HepG2 (cell line): ENCODE measurements around the gene UBE3A. TPM values are rescaled to one million over a fixed set of nuclear protein-coding genes. Genes with fewer than 3 reads are reported as not detected.

ENCODE experiments used
- CENPX ChIP-seq: sonication (generic); formaldehyde crosslinking; IDR thresholded peaks from 2 replicates; pipeline ENCODE4 v1.9.0; 2021; ENCODE audit warnings: mild to moderate bottlenecking, missing genetic modification reagents, moderate library complexity
- CREBL2 ChIP-seq: sonication (generic); formaldehyde crosslinking; IDR thresholded peaks from 2 replicates; pipeline ENCODE4 v1.8.1; 2023; ENCODE audit warnings: missing genetic modification reagents, mild to moderate bottlenecking, borderline replicate concordance
- FOXK2 ChIP-seq: fragments of 450-650 bp; IDR thresholded peaks from 2 replicates; pipeline ENCODE4 v1.6.1; 2016
- FOXO4 ChIP-seq: sonication (generic); formaldehyde crosslinking; conservative IDR thresholded peaks from 2 replicates; pipeline ENCODE4 v1.8.1; 2023; ENCODE audit warnings: missing genetic modification reagents
- HMGXB4 ChIP-seq, 2 experiments: sonication (generic) in 1 of 2; formaldehyde crosslinking in 1 of 2; IDR thresholded peaks; 2 replicates each; pipeline versions ENCODE4 v1.4.0 to v1.6.1; 2018 to 2020; ENCODE audit warnings: missing genetic modification reagents in 2 of 2, borderline replicate concordance in 1 of 2, low read depth in 1 of 2, mild to moderate bottlenecking in 1 of 2, missing biosample characterization in 1 of 2
- MAFF ChIP-seq: IDR thresholded peaks from 2 replicates; pipeline ENCODE4 v1.6.1; 2011; ENCODE audit warnings: low read depth, low read length, improper control_type of control experiment
- MZF1 ChIP-seq: sonication (generic); formaldehyde crosslinking; IDR thresholded peaks from 2 replicates; pipeline ENCODE4 v1.8.1; 2023; ENCODE audit warnings: mild to moderate bottlenecking, missing genetic modification reagents, borderline replicate concordance
- NR2C2 ChIP-seq: sonication (generic); formaldehyde crosslinking; IDR thresholded peaks from 2 replicates; pipeline ENCODE4 v1.4.0; 2020; ENCODE audit warnings: missing genetic modification reagents, mild to moderate bottlenecking, moderate library complexity, borderline replicate concordance
- UBTF ChIP-seq: sonication (generic); formaldehyde crosslinking; IDR thresholded peaks from 2 replicates; pipeline ENCODE4 v1.4.0; 2020; ENCODE audit warnings: mild to moderate bottlenecking, missing genetic modification reagents
- ZBTB33 ChIP-seq: sonication (generic); formaldehyde crosslinking; IDR thresholded peaks from 2 replicates; pipeline ENCODE4 v1.4.0; 2020; ENCODE audit warnings: missing genetic modification reagents
- ZBTB49 ChIP-seq: sonication (generic); formaldehyde crosslinking; IDR thresholded peaks from 2 replicates; pipeline ENCODE4 v1.4.0; 2020; ENCODE audit warnings: missing genetic modification reagents, borderline replicate concordance
- ZNF17 ChIP-seq: sonication (generic); formaldehyde crosslinking; IDR thresholded peaks from 2 replicates; pipeline ENCODE4 v1.5.0; 2020; ENCODE audit warnings: mild to moderate bottlenecking, missing genetic modification reagents
- ZNF501 ChIP-seq: sonication (generic); formaldehyde crosslinking; IDR thresholded peaks from 2 replicates; pipeline ENCODE4 v1.5.1; 2020; ENCODE audit warnings: mild to moderate bottlenecking, moderate library complexity, missing genetic modification reagents
- ZNF503 ChIP-seq: sonication (generic); formaldehyde crosslinking; IDR thresholded peaks from 2 replicates; pipeline ENCODE4 v1.4.0; 2020; ENCODE audit warnings: missing genetic modification reagents
- polyA plus RNA-seq, 8 experiments: library from polyadenylated mRNA; depleted of rRNA in 3 of 8; stranded (reverse) in 7 of 8; unstranded in 1 of 8; fragments of >200 nt; fragmentation: Illumina TruSeq in 4 of 8; extraction: Trizol in 4 of 8; gene quantifications; 2 replicates each; pipeline versions ENCODE4 v1.2.1 to v1.2.3, GENCODE V29; 2011 to 2016; ENCODE audit warnings: low read depth in 4 of 8, missing spikeins in 1 of 8, mixed read lengths in 1 of 8; ENCODE audit not compliant: insufficient read depth in 1 of 8
- total RNA-seq, 5 experiments: library from RNA; depleted of rRNA; stranded (reverse); fragments of >200 nt; fragmentation: Illumina TruSeq; extraction: Trizol; gene quantifications; 2 replicates each; pipeline ENCODE4 v1.2.3, GENCODE V29; 2016; ENCODE audit warnings: low read depth in 1 of 5

Gene UBE3A
- total and polyA plus RNA-seq, 2 of the 13 experiments (the other 11 are each of a cell fraction or from before 2014, with no cell fraction given): 17.3 to 80.5 TPM

- peak; percentile 77; the same call in 1 of the 2 replicates for TF ChIP-seq UBTF
- TF ChIP-seq HMGXB4 (CRISPR knock-in tag; IDR thresholded peaks at IDR 0.05; ENCODE audit: borderline replicate concordance in 1 of 2, low read depth in 1 of 2): peak in 1 of 2 experiments; percentile 78; a peak in 3 of 4 replicates
- no peak for TF ChIP-seq ZNF503
- TF ChIP-seq FOXK2: no peak
- 0 out of 2 replicates have a peak, but pooled peaks have one; percentile 30 for TF ChIP-seq ZNF501 (CRISPR knock-in tag)
- no peak for TF ChIP-seq ZNF17 (CRISPR knock-in tag)
- no peak for TF ChIP-seq CREBL2
- no peak for TF ChIP-seq FOXO4 (CRISPR knock-in tag)
- no peak for TF ChIP-seq CENPX (CRISPR knock-in tag)
- TF ChIP-seq ZBTB49: no peak
- no peak for TF ChIP-seq MZF1 (CRISPR knock-in tag)
- no peak; the same call in 1 of the 2 replicates for TF ChIP-seq NR2C2 (CRISPR knock-in tag)
- no peak for TF ChIP-seq MAFF
- no peak for TF ChIP-seq ZBTB33 (CRISPR knock-in tag)
Observed at GRCh38 chr15:25438601-25439368, at the start of gene UBE3A (continued).
